Stimulated activated CD4-positive, alpha-beta T cell treated with anti-CD3 and anti-CD28 coated beads, Interleukin-4, amount 100 ng/mL, for 1 hour (primary cell): ENCODE measurements around the gene HPCAL1.

Experiments used
- DNase-seq: peaks from one replicate; pipeline ENCODE4 v3.0.0-alpha.2; 2020

HPCAL1 gene

GRCh38 chr2:10304458-10305253 is 2.0 kb downstream of the HPCAL1 start:
- no peak for DNase-seq

GRCh38 chr2:10305254-10305635 is 2.5 kb downstream of the HPCAL1 start:
- DNase-seq: peak; percentile 40

- DNase-seq: peak; percentile 52
Observed at GRCh38 chr2:10305715-10306114, 3.0 kb downstream of the HPCAL1 start.

- no peak for DNase-seq
Observed at GRCh38 chr2:10306901-10307463, 4.3 kb downstream of the HPCAL1 start.

GRCh38 chr2:10307561-10308156 is 5.0 kb downstream of the HPCAL1 start:
- no peak for DNase-seq

- no peak for DNase-seq
Observed at GRCh38 chr2:10308866-10309265, 6.2 kb downstream of the HPCAL1 start.

- DNase-seq: no peak
Observed at GRCh38 chr2:10309286-10309685, 6.6 kb downstream of the HPCAL1 start.

GRCh38 chr2:10310309-10310888 is 7.7 kb downstream of the HPCAL1 start:
- no peak for DNase-seq

- no peak for DNase-seq
Observed at GRCh38 chr2:10311736-10312135, 9.0 kb downstream of the HPCAL1 start.

GRCh38 chr2:10312437-10312957 is 9.8 kb downstream of the HPCAL1 start:
- DNase-seq: no peak

GRCh38 chr2:10316336-10316735 is 13.6 kb downstream of the HPCAL1 start:
- DNase-seq: no peak

- no peak for DNase-seq
Observed at GRCh38 chr2:10316860-10317259, 14.2 kb downstream of the HPCAL1 start.

- DNase-seq: no peak
Observed at GRCh38 chr2:10317646-10318045, 14.9 kb downstream of the HPCAL1 start.

- no peak for DNase-seq
Observed at GRCh38 chr2:10318345-10318744, 15.6 kb downstream of the HPCAL1 start.

- DNase-seq: no peak
Observed at GRCh38 chr2:10319892-10320574, 17.3 kb downstream of the HPCAL1 start.

- no peak for DNase-seq
Observed at GRCh38 chr2:10320575-10320931, 17.8 kb downstream of the HPCAL1 start.

GRCh38 chr2:10320933-10321332 is 18.2 kb downstream of the HPCAL1 start:
- DNase-seq: no peak

GRCh38 chr2:10321622-10322021 is 18.9 kb downstream of the HPCAL1 start:
- DNase-seq: no peak

- DNase-seq: no peak
Observed at GRCh38 chr2:10322481-10322880, 19.8 kb downstream of the HPCAL1 start.

- no peak for DNase-seq
Observed at GRCh38 chr2:10322973-10323372, 20.3 kb downstream of the HPCAL1 start.

- DNase-seq: no peak
Observed at GRCh38 chr2:10323535-10323934, 20.8 kb downstream of the HPCAL1 start.

- no peak for DNase-seq
Observed at GRCh38 chr2:10324095-10324832, 21.6 kb downstream of the HPCAL1 start.
